HuH-7 (cell line): ENCODE measurements around the gene ANKRD1.

Experiments
- DNase-seq: peaks from one replicate; pipeline ENCODE4 v3.0.0; 2011; ENCODE audit warnings: low spot score

Gene ANKRD1

DNA sequence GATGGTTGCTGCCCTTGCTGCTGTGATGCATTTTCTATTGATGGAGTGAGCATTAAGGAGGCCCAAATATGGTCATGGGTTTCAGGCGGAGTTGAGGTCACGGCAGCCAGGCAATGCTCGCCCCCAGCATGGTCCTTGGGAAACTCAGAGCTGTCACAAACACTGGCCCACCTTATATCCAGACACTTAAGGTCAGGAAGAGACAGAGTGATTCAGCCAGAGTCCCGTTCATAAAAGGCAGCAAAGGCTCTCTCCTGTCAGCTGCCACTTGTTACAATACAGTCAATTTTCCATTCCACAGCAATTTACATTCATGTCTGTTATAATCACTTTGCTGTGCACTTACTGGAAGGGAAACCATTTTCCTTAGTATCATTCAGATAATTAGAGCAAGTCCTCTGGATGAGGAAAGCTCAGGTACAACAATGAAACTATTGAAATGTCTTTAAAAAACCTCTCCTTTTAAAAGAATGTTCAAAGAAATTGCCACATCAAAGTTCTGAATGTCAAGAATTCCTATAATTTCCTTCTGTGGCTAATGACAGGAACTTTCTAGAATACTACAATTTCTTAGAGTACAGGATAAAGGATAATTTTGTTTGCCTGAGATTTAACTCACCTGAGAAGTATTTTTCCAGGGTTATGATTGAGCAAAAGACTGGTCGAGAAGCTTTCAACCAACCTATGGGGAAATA, 14.8 kb upstream of the ANKRD1 start:
- DNase-seq: no peak

GRCh38 chr10:90930971-90931871, 10.3 kb upstream of the ANKRD1 start:
- DNase-seq: no peak

GRCh38 chr10:90930070-90930837, 9.4 kb upstream of the ANKRD1 start:
- DNase-seq: peak; percentile 25

- DNase-seq: no peak
Measured at GRCh38 chr10:90929179-90929578, 8.3 kb upstream of the ANKRD1 start.

- DNase-seq: no peak
Measured at GRCh38 chr10:90927293-90927692, 6.4 kb upstream of the ANKRD1 start.

GRCh38 chr10:90925079-90926029, 4.5 kb upstream of the ANKRD1 start:
- DNase-seq: no peak

DNA sequence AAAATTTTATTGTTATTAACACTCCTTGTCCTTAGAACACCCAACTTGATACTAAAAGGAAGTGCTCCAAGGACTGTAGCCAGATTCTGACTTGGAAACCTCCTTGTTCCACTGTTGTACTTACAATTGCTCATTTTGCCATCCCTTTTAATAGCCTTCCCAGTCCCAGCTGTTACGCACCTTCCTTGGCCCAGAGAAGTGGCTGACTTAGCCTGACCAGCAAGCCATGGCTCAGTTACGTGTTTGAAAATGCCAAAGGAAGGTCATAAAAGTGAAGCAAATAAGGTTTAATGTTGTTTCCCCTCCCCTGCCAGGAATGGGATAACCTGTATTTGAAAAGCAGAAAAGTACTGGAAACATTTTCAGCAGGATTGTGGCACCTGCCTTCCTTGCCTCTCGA, 3.7 kb upstream of the ANKRD1 start:
- no peak for DNase-seq

DNA sequence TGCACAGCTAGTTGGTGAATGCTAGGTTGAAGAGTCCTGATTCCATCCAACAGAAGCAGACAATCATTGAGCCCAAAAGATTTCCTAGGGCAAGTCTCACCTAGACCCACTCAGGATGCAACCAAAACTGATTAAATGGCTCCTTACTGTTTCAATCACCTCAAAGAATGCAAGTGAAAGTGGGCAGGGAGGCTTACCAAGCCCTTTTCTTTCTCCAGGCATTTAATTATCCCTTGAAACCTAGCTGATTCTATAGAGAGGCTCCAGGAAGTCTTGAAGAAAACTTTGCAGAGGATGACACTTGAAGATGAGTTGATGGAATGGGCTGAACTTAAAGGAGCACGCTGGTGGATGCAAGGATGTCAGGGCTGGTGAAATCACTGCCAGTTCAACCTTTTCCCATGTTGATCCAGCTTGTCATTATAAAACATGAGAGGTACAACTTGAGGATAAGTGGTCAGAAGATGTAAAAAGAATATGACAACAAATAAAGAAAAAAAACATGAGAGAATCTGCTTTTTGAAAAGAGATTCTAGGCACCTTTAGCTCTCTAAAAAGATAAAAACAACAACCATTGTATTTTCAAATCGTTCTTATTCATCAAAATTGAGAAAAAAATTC, 2.3 kb upstream of the ANKRD1 start:
- DNase-seq: no peak

- DNase-seq: no peak
Measured at GRCh38 chr10:90921906-90922305, 1.0 kb upstream of the ANKRD1 start.

DNA sequence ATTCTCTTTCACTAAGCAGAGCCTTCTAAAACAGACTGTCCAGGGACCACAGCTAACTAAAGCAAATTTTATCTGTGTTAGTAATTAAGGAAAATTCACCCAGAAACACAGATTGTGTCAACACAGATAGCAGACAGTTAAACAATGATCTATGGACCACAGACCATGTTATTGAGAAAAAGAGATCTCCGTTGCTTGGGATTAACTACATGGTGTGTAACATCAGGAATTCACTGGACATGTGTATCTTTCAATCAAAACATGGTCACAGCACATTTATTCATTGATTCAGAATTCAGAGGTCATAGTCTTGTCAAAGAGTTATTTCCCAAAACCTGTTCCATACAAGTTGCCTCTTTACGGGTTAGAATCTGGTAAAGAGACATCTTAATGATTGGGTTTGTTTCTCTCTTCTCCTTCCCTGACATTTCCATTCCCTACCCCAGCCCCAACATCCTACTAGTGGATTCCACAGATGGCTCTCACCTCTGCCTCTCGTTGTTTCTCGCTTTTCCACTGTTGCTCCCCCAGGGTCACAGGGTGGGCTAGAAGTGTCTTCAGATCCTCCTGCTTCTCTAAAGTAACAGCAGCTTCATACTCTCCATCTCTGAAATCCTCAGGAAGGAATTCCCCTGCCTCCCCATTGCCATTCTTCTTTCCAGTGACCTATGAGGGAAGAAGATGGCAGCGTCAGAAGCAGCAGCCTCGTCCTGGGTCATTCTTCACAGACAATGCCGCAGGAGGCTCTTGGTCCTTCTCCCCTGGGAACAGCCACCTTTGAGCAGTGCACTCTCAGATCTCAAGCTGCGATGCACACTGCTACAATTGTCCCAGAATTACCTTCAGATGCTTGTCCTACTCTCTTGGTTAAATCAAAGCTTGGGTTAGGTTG, 958 bp downstream of the ANKRD1 start:
- no peak for DNase-seq

DNA sequence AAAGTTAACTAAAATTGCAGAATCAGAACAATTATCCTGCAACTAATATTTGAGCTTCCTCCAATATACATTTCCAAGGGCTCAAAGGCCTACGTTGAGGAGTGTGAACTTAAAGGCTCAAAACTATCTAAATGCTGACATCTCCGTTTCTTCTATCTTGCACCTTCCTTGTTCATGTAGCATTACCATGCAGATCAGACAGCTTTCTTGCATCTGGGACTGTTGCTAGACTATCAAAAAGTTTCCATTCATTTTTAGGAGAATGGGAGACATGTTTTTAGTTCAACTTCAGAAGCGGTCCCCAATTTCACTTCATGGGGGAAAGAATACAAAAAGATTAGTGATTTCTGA, 2.9 kb downstream of the ANKRD1 start:
- no peak for DNase-seq

DNA sequence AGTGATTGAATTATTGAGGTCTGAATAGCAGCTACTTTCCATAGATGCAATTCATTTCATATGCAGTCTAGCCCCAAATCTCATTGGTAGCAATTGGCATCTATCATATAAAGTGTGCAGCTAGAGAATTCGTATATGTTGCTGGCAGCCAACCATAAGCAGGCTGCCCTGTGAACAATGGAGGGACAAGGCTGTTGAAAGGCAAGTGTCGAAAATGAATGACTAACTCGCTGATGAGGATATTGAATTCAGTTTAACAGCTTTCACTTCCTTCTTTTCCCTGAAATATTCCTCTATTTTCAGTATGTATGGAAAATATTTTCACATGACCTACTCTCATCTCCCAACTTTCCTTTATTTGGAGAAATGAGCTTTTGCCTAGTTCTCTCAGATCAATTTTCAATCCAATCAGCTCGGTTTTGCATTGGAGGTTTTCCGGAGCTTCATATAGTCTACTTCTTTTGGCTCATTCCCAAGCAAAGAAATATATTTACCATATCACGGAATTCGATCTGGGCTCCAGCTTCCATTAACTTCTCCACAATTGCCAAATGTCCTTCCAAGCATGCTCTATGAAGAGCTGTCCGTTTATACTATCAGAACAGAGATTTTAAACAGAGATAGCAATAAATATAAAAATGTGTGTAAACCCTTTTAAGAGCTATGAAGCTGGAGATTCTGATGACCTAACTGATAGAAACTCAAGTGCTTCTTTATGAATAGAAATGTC, 3.5 kb downstream of the ANKRD1 start:
- DNase-seq: no peak

DNA sequence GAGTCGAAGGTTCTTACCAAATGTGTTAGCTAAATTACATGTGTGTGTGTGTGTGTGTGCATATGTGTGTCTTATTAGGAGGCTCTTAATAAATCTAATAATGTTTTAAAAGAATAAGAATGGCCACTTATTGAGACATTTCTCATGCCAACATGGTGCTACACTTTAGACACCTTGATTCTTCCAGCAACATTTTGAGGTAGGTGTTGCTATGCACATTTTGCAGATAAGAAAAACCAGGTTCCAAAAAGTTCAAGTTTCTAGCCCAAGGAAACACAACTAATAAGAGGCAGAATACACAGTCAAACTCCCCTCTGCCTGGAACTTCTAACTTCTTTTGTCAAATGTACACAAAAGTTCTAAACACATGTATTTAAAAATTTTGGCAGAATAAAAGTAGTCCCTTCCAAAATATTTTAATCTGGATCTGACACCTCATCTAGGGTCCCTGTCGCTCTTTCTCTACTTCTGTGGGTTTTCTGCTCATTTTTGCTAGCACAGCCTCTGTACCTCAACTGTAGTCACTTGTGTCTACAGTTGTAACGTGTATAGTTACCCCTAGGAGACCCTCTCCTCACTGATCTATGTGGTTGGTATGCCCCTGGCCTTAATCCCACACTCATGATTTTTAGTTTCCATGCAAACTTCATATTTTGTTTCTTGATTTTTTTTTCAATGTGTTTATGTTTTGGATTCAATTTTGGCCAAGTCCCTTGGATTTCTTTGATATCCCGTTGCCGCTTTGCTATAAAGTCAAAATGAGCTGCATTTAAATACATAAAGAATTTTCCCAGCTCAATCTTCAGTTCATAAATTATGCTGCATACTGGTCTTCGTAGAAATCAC, 4.3 kb downstream of the ANKRD1 start:
- no peak for DNase-seq

DNA sequence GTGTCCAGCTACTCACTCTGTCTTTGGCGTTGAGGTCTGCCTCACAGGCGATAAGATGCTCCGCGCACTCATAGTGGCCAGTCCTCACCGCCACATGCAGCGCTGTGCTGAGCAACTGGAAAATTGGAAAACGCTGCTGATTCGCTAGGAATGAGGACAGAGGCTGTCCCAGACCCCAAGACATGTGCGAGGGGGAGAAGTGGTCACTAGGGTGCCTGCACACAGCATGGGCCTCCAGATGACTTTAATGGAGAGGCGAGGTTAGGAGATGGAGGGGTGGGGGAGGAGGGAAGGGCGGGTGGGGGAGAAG, 5.2 kb downstream of the ANKRD1 start:
- no peak for DNase-seq

GRCh38 chr10:90914992-90915765, 5.7 kb downstream of the ANKRD1 start:
- no peak for DNase-seq

DNA sequence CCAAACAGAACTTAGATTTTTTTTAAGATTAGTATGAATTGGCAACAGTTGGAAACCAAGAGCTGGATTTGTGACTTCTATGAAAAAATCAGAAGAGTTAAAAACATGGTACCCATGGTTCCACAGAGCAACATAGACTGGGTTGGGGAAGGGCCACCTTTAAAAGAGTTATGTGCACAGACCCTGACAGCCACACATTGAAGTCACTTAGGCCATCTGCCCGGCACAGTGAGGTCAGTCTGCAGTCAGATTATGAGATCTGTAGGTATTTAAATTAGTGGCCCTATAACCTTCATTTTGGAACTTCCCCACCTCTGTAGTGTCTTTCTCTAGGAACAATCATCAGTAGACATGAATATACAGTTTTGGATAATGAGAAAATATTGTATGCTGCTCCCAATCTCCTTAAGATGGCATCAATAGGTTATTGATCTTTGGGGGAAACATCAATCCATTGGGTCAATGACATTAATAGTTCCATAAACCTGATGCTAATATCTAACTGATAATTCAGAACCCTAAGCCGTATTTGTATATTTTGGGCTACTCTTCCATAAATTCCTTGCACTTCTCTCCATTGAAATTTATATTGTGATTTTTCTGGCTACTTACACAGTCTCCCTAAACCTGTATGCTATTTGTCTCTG, 7.0 kb downstream of the ANKRD1 start:
- DNase-seq: no peak

GRCh38 chr10:90912854-90913479, 7.9 kb downstream of the ANKRD1 start:
- DNase-seq: no peak
